Tibial nerve (tissue), 4 donors: ENCODE data around the gene OAS2.

Experiments used
- EP300 ChIP-seq, 2 donors: sonication (generic); formaldehyde crosslinking; IDR thresholded peaks; one replicate each; pipeline ENCODE4 v1.6.1; 2017; ENCODE audit warnings: antibody characterized with exemption in 2 of 2, mild to moderate bottlenecking in 1 of 2
- POLR2A ChIP-seq, 2 donors: fragments of 450-650 bp; IDR thresholded peaks; one replicate each; pipeline ENCODE4 v1.6.1; 2017; ENCODE audit warnings: antibody characterized with exemption in 2 of 2, mild to moderate bottlenecking in 2 of 2, moderate library complexity in 2 of 2
- TF ChIP-seq, protein P1 (sequence below), 5 experiments: fragments of 200-600 bp in 3 of 5; fragments of 450-650 bp in 2 of 5; sonication (generic) in 3 of 5; IDR thresholded peaks; one replicate each; pipeline ENCODE4 v1.5.1; 2016 to 2019; ENCODE audit warnings: antibody characterized with exemption in 5 of 5, mild to moderate bottlenecking in 3 of 5, moderate library complexity in 2 of 5

DNA sequence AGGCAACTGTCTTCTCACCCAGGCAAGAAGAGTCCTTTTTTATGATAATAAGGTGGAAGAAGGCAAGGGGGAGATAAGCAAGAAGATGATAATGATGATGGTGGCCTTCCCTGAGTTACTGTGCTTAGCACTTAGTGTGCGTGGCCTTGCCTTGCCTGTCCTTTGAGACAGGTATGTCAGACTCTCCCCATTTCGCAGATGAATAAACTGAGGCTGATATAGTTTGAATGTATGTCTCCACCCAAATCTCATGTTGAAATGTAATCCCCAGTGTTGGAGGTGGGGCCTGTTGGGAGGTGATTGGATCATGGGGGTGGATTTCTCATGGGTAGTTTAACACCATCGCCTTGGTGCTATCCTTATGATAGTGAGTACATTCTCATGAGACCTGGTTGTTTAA, 48.6 kb upstream of the OAS2 start:
- TF ChIP-seq, protein P1, sequence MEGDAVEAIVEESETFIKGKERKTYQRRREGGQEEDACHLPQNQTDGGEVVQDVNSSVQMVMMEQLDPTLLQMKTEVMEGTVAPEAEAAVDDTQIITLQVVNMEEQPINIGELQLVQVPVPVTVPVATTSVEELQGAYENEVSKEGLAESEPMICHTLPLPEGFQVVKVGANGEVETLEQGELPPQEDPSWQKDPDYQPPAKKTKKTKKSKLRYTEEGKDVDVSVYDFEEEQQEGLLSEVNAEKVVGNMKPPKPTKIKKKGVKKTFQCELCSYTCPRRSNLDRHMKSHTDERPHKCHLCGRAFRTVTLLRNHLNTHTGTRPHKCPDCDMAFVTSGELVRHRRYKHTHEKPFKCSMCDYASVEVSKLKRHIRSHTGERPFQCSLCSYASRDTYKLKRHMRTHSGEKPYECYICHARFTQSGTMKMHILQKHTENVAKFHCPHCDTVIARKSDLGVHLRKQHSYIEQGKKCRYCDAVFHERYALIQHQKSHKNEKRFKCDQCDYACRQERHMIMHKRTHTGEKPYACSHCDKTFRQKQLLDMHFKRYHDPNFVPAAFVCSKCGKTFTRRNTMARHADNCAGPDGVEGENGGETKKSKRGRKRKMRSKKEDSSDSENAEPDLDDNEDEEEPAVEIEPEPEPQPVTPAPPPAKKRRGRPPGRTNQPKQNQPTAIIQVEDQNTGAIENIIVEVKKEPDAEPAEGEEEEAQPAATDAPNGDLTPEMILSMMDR (IDR thresholded peaks at IDR 0.05), result no peak
- TF ChIP-seq EP300 (IDR thresholded peaks at IDR 0.05), result no peak
- TF ChIP-seq POLR2A (IDR thresholded peaks at IDR 0.05), result no peak
